IMR-90 (cell line): ENCODE results near the gene SHISA4. TPM values are rescaled to one million over a fixed set of nuclear protein-coding genes. Genes with fewer than 3 reads are reported as not detected.

Source experiments
- ATAC-seq: fragments of 200-7000 bp; cut with Tn5 transposase; 2 replicates; pipeline ENCODE4 v1.9.1; 2020; ENCODE audit warnings: low read depth, mild to moderate bottlenecking, moderate library complexity
- BruUV-seq: library from RNA; stranded (reverse); fragments of 400-500 nt; replicated peaks from 2 replicates; lab custom pipeline; 2021; lab: Mats Ljungman, UMichigan
- CTCF ChIA-PET: fragments of 300-600 bp; formaldehyde crosslinking; extraction: SDS; loops from one replicate; lab custom pipeline; 2021; ENCODE audit warnings: antibody characterized with exemption; lab: Yijun Ruan, JAX
- POLR2A ChIA-PET: fragments of 300-600 bp; sonication (Branson Sonifier 250); formaldehyde crosslinking; loops from one replicate; lab custom pipeline; 2022; ENCODE audit warnings: antibody characterized with exemption; ENCODE audit not compliant: unreplicated experiment; lab: Charles Lee
- DNase-seq: peaks from one replicate; pipeline ENCODE4 v3.0.0; 2013
- H2AFZ ChIP-seq: replicated peaks from 2 replicates; pipeline ENCODE3; 2013; ENCODE audit warnings: low read length, mild to moderate bottlenecking; ENCODE audit not compliant: poor library complexity
- H2AK5ac ChIP-seq: 2 replicates; pipeline ENCODE4 v1.6.1; 2013; ENCODE audit warnings: low read depth, low read length, inconsistent platforms
- H2AK9ac ChIP-seq: replicated peaks from 2 replicates; pipeline ENCODE3; 2013; ENCODE audit warnings: mild to moderate bottlenecking, low read depth, low read length, moderate library complexity; ENCODE audit not compliant: poor library complexity
- H2BK120ac ChIP-seq: 2 replicates; pipeline ENCODE4 v1.6.1; 2013; ENCODE audit warnings: low read depth, low read length, inconsistent platforms
- H2BK15ac ChIP-seq: 3 replicates; pipeline ENCODE4 v1.6.1; 2013; ENCODE audit warnings: low read depth, low read length, inconsistent platforms
- H2BK20ac ChIP-seq: 2 replicates; pipeline ENCODE4 v1.6.1; 2013; ENCODE audit warnings: low read depth, mild to moderate bottlenecking, inconsistent platforms, low read length, moderate library complexity
- H2BK5ac ChIP-seq: 2 replicates; pipeline ENCODE4 v1.6.1; 2013; ENCODE audit warnings: mild to moderate bottlenecking, low read depth, low read length, inconsistent platforms; ENCODE audit not compliant: poor library complexity, severe bottlenecking
- H3K14ac ChIP-seq: replicated peaks from 2 replicates; pipeline ENCODE4 v1.6.1; 2013; ENCODE audit warnings: low read depth, low read length, inconsistent platforms
- H3K18ac ChIP-seq: 2 replicates; pipeline ENCODE4 v1.6.1; 2013; ENCODE audit warnings: low read depth, low read length, control low read depth
- H3K23ac ChIP-seq: 2 replicates; pipeline ENCODE4 v1.6.1; 2013; ENCODE audit warnings: low read depth, low read length, inconsistent platforms
- H3K27ac ChIP-seq: 2 replicates; pipeline ENCODE4 v1.5.1; 2013; ENCODE audit warnings: mild to moderate bottlenecking, control low read depth, low read length; ENCODE audit not compliant: insufficient read depth
- H3K27me3 ChIP-seq: 2 replicates; pipeline ENCODE4 v1.6.1; 2013; ENCODE audit warnings: low read length; ENCODE audit not compliant: control insufficient read depth, insufficient read depth
- H3K36me3 ChIP-seq: 2 replicates; pipeline ENCODE4 v1.6.1; 2013; ENCODE audit warnings: low read length, mixed read lengths; ENCODE audit not compliant: control insufficient read depth, insufficient read depth
- H3K4ac ChIP-seq: 2 replicates; pipeline ENCODE4 v1.6.1; 2013; ENCODE audit warnings: low read depth, low read length, inconsistent platforms
- H3K4me1 ChIP-seq: 2 replicates; pipeline ENCODE4 v1.6.1; 2013; ENCODE audit warnings: low read length, mixed read lengths; ENCODE audit not compliant: control insufficient read depth, insufficient read depth
- H3K4me2 ChIP-seq: 2 replicates; pipeline ENCODE4 v1.6.1; 2013; ENCODE audit warnings: low read depth, mild to moderate bottlenecking, control low read depth, low read length, moderate library complexity
- H3K4me3 ChIP-seq: 2 replicates; pipeline ENCODE4 v1.5.1; 2013; ENCODE audit warnings: low read depth, mild to moderate bottlenecking, control low read depth, low read length, moderate library complexity; ENCODE audit not compliant: insufficient read depth
- H3K56ac ChIP-seq: 2 replicates; pipeline ENCODE4 v1.6.1; 2013; ENCODE audit warnings: low read length, inconsistent platforms; ENCODE audit not compliant: insufficient read depth; ENCODE audit errors: extremely low read depth
- H3K79me1 ChIP-seq, 2 experiments: 2 replicates each; pipeline ENCODE4 v1.6.1; 2013; ENCODE audit warnings: low read length in 2 of 2, inconsistent platforms in 1 of 2, low read depth in 1 of 2
- H3K9ac ChIP-seq: 2 replicates; pipeline ENCODE4 v1.6.1; 2013; ENCODE audit warnings: low read depth, low read length, control low read depth
- H3K9me1 ChIP-seq: 2 replicates; pipeline ENCODE4 v1.6.1; 2013; ENCODE audit warnings: low read length, inconsistent platforms; ENCODE audit not compliant: insufficient read depth
- H3K9me3 ChIP-seq: 2 replicates; pipeline ENCODE4 v1.6.1; 2013; ENCODE audit warnings: low read length; ENCODE audit not compliant: control insufficient read depth, insufficient read depth
- H4K20me1 ChIP-seq: 2 replicates; pipeline ENCODE4 v1.6.1; 2013; ENCODE audit warnings: low read length, inconsistent platforms; ENCODE audit not compliant: insufficient read depth
- H4K5ac ChIP-seq: 2 replicates; pipeline ENCODE4 v1.6.1; 2013; ENCODE audit warnings: mild to moderate bottlenecking, low read depth, low read length, control low read depth
- H4K8ac ChIP-seq, 2 experiments: 2 replicates each; pipeline ENCODE4 v1.6.1; 2013; ENCODE audit warnings: low read depth in 2 of 2, low read length in 2 of 2, control low read depth in 1 of 2, inconsistent platforms in 1 of 2
- H4K91ac ChIP-seq: 2 replicates; pipeline ENCODE4 v1.6.1; 2013; ENCODE audit warnings: low read depth, low read length, inconsistent platforms; ENCODE audit not compliant: insufficient read depth
- BHLHE40 ChIP-seq: fragments of 150-350 bp; IDR thresholded peaks from 2 replicates; pipeline ENCODE4 v1.6.1; 2016; ENCODE audit warnings: mild to moderate bottlenecking, low read depth, low read length
- CEBPB ChIP-seq: IDR thresholded peaks from 2 replicates; pipeline ENCODE4 v1.6.1; 2012; ENCODE audit warnings: low read depth, low read length, improper control_type of control experiment
- CHD1 ChIP-seq: IDR thresholded peaks from 2 replicates; pipeline ENCODE4 v1.6.1; 2012; ENCODE audit warnings: low read depth, low read length, improper control_type of control experiment
- ELK1 ChIP-seq: fragments of 150-350 bp; IDR thresholded peaks from 2 replicates; pipeline ENCODE4 v1.6.1; 2016; ENCODE audit warnings: low read depth, mild to moderate bottlenecking, low read length, moderate library complexity, borderline replicate concordance
- FOS ChIP-seq: fragments of 150-350 bp; IDR thresholded peaks from 2 replicates; pipeline ENCODE4 v1.6.1; 2016; ENCODE audit warnings: low read depth, low read length
- MAFK ChIP-seq: IDR thresholded peaks from 2 replicates; pipeline ENCODE4 v1.6.1; 2012; ENCODE audit warnings: low read depth, low read length, improper control_type of control experiment
- POLR2A ChIP-seq: IDR thresholded peaks from 2 replicates; pipeline ENCODE4 v1.6.1; 2012; ENCODE audit warnings: mild to moderate bottlenecking, low read depth, low read length
- RCOR1 ChIP-seq: IDR thresholded peaks from 2 replicates; pipeline ENCODE4 v1.6.1; 2012; ENCODE audit warnings: mild to moderate bottlenecking, low read length, improper control_type of control experiment; ENCODE audit not compliant: insufficient replicate concordance
- RFX5 ChIP-seq: IDR thresholded peaks from 2 replicates; pipeline ENCODE4 v1.8.0; 2012; ENCODE audit warnings: low read depth, mild to moderate bottlenecking, low read length, moderate library complexity
- SMC3 ChIP-seq: fragments of 150-350 bp; IDR thresholded peaks from 2 replicates; pipeline ENCODE4 v1.6.1; 2016; ENCODE audit warnings: low read depth, mild to moderate bottlenecking, antibody characterized with exemption, low read length, moderate library complexity
- WGBS, 2 experiments: methylation state at CpG; one replicate each; pipeline versions ENCODE4 v1.1.5 to v1.1.7; 2013; ENCODE audit warnings: missing lambda C conversion rate in 2 of 2; ENCODE audit not compliant: insufficient read length in 1 of 2; ENCODE audit errors: extremely low coverage in 2 of 2; 5-methylcytosine and 5-hydroxymethylcytosine counted together
- dilution Hi-C: fragments of 300-500 bp; cut with HindIII; formaldehyde crosslinking; loops from one replicate; pipeline ENCODE4 v1.14.3; 2018; ENCODE audit warnings: low sequenced_read_pairs; ENCODE audit not compliant: unreplicated experiment
- in situ Hi-C: fragments of 300-500 bp; cut with MboI; formaldehyde crosslinking; loops from 3 replicates; pipeline ENCODE4 v1.14.3; 2019; ENCODE audit warnings: low sequenced_read_pairs, inconsistent platforms, mixed read lengths
- intact Hi-C: fragments of 100-400 bp; cut with micrococcal nuclease; formaldehyde crosslinking; loops from 2 replicates; pipeline ENCODE4 v1.10.0; 2022
- polyA plus RNA-seq, 3 experiments: library from polyadenylated mRNA; depleted of rRNA; stranded (reverse); fragments of >200 nt; gene quantifications; 2 replicates each; pipeline ENCODE4 v1.2.3, GENCODE V29; 2012; ENCODE audit warnings: low replicate concordance in 1 of 3
- total RNA-seq: library from RNA; depleted of rRNA; stranded (reverse); fragments of >200 nt; gene quantifications from 2 replicates; pipeline ENCODE4 v1.2.3, GENCODE V29; 2012

The SHISA4 gene
- total and polyA plus RNA-seq, 2 of the 4 experiments (the other 2 are of a cell fraction) = 10.0 to 34.8 TPM

GRCh38 chr1:201859424-201859823 lies 29.3 kb upstream of the SHISA4 start:
- Histone ChIP-seq H2BK5ac (no peak overlapping the region), H2AFZ (no peak overlapping the region), H4K8ac (no peak overlapping the region), H4K20me1 (no peaks in the 10 kb centered on the region), H3K27ac (no peak overlapping the region), H3K56ac (no peak overlapping the region), H4K91ac (no peak overlapping the region), H3K27me3 (no peaks in the 10 kb centered on the region), H3K4ac (no peak overlapping the region), H4K5ac (no peak overlapping the region), H2BK20ac (no peak overlapping the region), H3K9me1 (no peaks in the 10 kb centered on the region), H3K9me3 (no peaks in the 10 kb centered on the region), H3K4me1 (no peaks in the 10 kb centered on the region), H3K18ac (no peak overlapping the region), H3K4me3 (no peak overlapping the region), H2AK9ac (no peak overlapping the region), H3K23ac (no peak overlapping the region), H2BK15ac (no peak overlapping the region), H3K36me3 (peaks cover 33% of the 10 kb centered on the region), H3K9ac (no peak overlapping the region), H3K4me2 (no peak overlapping the region), H3K14ac (no peak overlapping the region), H2BK120ac (no peak overlapping the region), H3K79me1 (peaks cover 4 to 11% of the 10 kb centered on the region in 2 experiments; a peak in 3 of 4 replicates), H2AK5ac (no peak overlapping the region)
- CTCF ChIA-PET = interaction anchor here (0.7 kb wide), 1 partner anchor 31 kb away, joined by 4 read pairs; no protein-coding TSS in a partner anchor
- in situ Hi-C loops = no loop called here
- TF ChIP-seq SMC3 (no peak), BHLHE40 (no peak), RCOR1 (no peak), ELK1 (no peak), RFX5 (no peak), FOS (no peak), MAFK (no peak), CHD1 (no peak), POLR2A (no peak), CEBPB (no peak)
- 100% methylated on average over 1 of the region's 5 CpGs; no CpG with 5 or more reads in 1 of the 2 experiments for WGBS, 2 experiments
- no peak for DNase-seq
- dilution Hi-C loops = no loop called here
- intact Hi-C loops = no loop called here
- POLR2A ChIA-PET = no interaction called here
- no TSS peak for BruUV-seq
- no peak for ATAC-seq
